Activated CD8-positive, alpha-beta memory T cell treated with anti-CD3 and anti-CD28 coated beads, Interleukin-2, amount 50 U/mL, for 24 hours (primary cell): Measurements from ENCODE around the gene OBP2B.

Experiments used
- DNase-seq: peaks from one replicate; pipeline ENCODE4 v3.0.0-alpha.2; 2020; ENCODE audit errors: extremely low read depth

The OBP2B gene

GRCh38 chr9:133167096-133167730 lies 41.8 kb downstream of the OBP2B start:
- no peak for DNase-seq

- no peak for DNase-seq
These were observed 42.7 kb downstream of the OBP2B start for GRCh38 chr9:133166392-133166791.

- DNase-seq, result no peak
These were observed 43.7 kb downstream of the OBP2B start for GRCh38 chr9:133165452-133165730.

GRCh38 chr9:133164191-133164590 lies 44.9 kb downstream of the OBP2B start:
- no peak for DNase-seq

- no peak for DNase-seq
These were observed 45.4 kb downstream of the OBP2B start, which contains the start of gene GBGT1 for GRCh38 chr9:133163504-133164172. Gene GBGT1 (minus strand): TSS chr9:133163914. CDS start chr9:133162412, 1,502 bp downstream.

- DNase-seq, result no peak
These were observed 46.1 kb downstream of the OBP2B start for GRCh38 chr9:133162861-133163503.

GRCh38 chr9:133161547-133161950 lies 47.5 kb downstream of the OBP2B start:
- DNase-seq, result no peak

- DNase-seq, result no peak
These were observed 48.1 kb downstream of the OBP2B start for GRCh38 chr9:133160742-133161546.

- no peak for DNase-seq
These were observed 50.4 kb downstream of the OBP2B start for GRCh38 chr9:133158695-133159094.
